PC-9 (cell line): ENCODE data around the gene DGKE. TPM values are rescaled to one million over a fixed set of nuclear protein-coding genes. Genes with fewer than 3 reads are reported as not detected.

Source experiments
- BruUV-seq: library from RNA; stranded (reverse); fragments of 400-500 nt; replicated peaks from 2 replicates; lab custom pipeline; 2021; lab: Mats Ljungman, UMichigan
- CTCF ChIA-PET: fragments of 300-600 bp; sonication (Branson Sonifier 250); formaldehyde crosslinking; loops from one replicate; lab custom pipeline; 2022; ENCODE audit warnings: antibody characterized with exemption; lab: Charles Lee
- POLR2A ChIA-PET: fragments of 300-600 bp; sonication (Branson Sonifier 250); formaldehyde crosslinking; loops from one replicate; lab custom pipeline; 2022; ENCODE audit warnings: antibody characterized with exemption; ENCODE audit not compliant: unreplicated experiment; lab: Charles Lee
- DNase-seq, 2 experiments: peaks; one replicate each; pipeline versions ENCODE4 v3.0.0 to v3.0.0-alpha.2; 2015 to 2022; ENCODE audit warnings: mixed read lengths in 1 of 2
- H2AFZ ChIP-seq: fragments of 200-600 bp; sonication (generic); 2 replicates; pipeline ENCODE4 v1.8.1; 2017; ENCODE audit warnings: antibody characterized with exemption
- H3F3A ChIP-seq: fragments of 200-600 bp; sonication (generic); 2 replicates; pipeline ENCODE4 v1.8.1; 2017; ENCODE audit warnings: antibody characterized with exemption, mild to moderate bottlenecking, low read depth; ENCODE audit not compliant: insufficient read depth
- H3K27ac ChIP-seq: fragments of 200-600 bp; sonication (generic); 2 replicates; pipeline ENCODE4 v1.6.1; 2016; ENCODE audit warnings: mixed run types
- H3K27me3 ChIP-seq: fragments of 200-600 bp; sonication (generic); 2 replicates; pipeline ENCODE4 v1.6.1; 2016; ENCODE audit warnings: low read depth, mixed run types; ENCODE audit not compliant: insufficient read depth
- H3K36me3 ChIP-seq: fragments of 200-600 bp; sonication (generic); 2 replicates; pipeline ENCODE4 v1.6.1; 2016; ENCODE audit warnings: low read depth, mixed run types
- H3K4me1 ChIP-seq: fragments of 200-600 bp; sonication (generic); replicated peaks from 2 replicates; pipeline ENCODE4 v1.6.1; 2016; ENCODE audit warnings: mixed run types; ENCODE audit not compliant: insufficient read depth
- H3K4me2 ChIP-seq: fragments of 200-600 bp; sonication (generic); 2 replicates; pipeline ENCODE4 v1.6.1; 2017; ENCODE audit warnings: mixed run types
- H3K4me3 ChIP-seq: fragments of 200-600 bp; sonication (generic); 2 replicates; pipeline ENCODE4 v1.6.1; 2016; ENCODE audit warnings: mixed run types
- H3K79me2 ChIP-seq: fragments of 200-600 bp; sonication (generic); 2 replicates; pipeline ENCODE4 v1.6.1; 2017; ENCODE audit warnings: low read depth, mixed run types
- H3K9me2 ChIP-seq: fragments of 200-600 bp; sonication (generic); 2 replicates; pipeline ENCODE4 v1.8.1; 2017; ENCODE audit warnings: mild to moderate bottlenecking; ENCODE audit not compliant: insufficient read depth
- H3K9me3 ChIP-seq: fragments of 200-600 bp; sonication (generic); 2 replicates; pipeline ENCODE4 v1.8.1; 2016; ENCODE audit warnings: low read depth; ENCODE audit not compliant: insufficient read depth
- H4K20me1 ChIP-seq: fragments of 200-600 bp; sonication (generic); 2 replicates; pipeline ENCODE4 v1.8.1; 2017; ENCODE audit not compliant: insufficient read depth
- CTCF ChIP-seq: fragments of 200-600 bp; sonication (generic); conservative IDR thresholded peaks from 2 replicates; pipeline ENCODE4 v1.6.1; 2017; ENCODE audit warnings: mixed run types, antibody characterized with exemption, mild to moderate bottlenecking, moderate library complexity
- EZH2 ChIP-seq: fragments of 200-600 bp; sonication (generic); IDR thresholded peaks from 2 replicates; pipeline ENCODE4 v1.8.0; 2017; ENCODE audit warnings: antibody characterized with exemption, low read depth
- intact Hi-C: fragments of 100-400 bp; cut with micrococcal nuclease; formaldehyde crosslinking; loops from one replicate; pipeline ENCODE4 v1.10.0; 2022; ENCODE audit not compliant: unreplicated experiment
- total RNA-seq: library from RNA; stranded (reverse); gene quantifications from 2 replicates; pipeline ENCODE4 v1.2.3, GENCODE V29; 2021

The DGKE gene
- total RNA-seq, 1 experiment from 2014 or later: 11.0 TPM

- Histone ChIP-seq H3K9me3 (no peaks in the 10 kb centered on the region), H3K9me2 (no peaks in the 10 kb centered on the region), H3K79me2 (no peaks in the 10 kb centered on the region), H3K36me3 (no peaks in the 10 kb centered on the region), H3K4me1 (no peaks in the 10 kb centered on the region), H2AFZ (no peak overlapping the region), H3K27ac (no peak overlapping the region), H3K4me3 (no peak overlapping the region), H3K27me3 (no peaks in the 10 kb centered on the region), H4K20me1 (no peaks in the 10 kb centered on the region), H3F3A (no peaks in the 10 kb centered on the region), H3K4me2 (no peak overlapping the region)
- no peak for DNase-seq
- BruUV-seq: no TSS peak
- intact Hi-C loops: no loop called here
- ChIA-PET CTCF (interaction anchor here (1.1 kb wide), 1 partner anchor 31 kb away, joined by 3 read pairs; no protein-coding TSS in a partner anchor), POLR2A (no interaction called here)
- no peak for TF ChIP-seq CTCF
- TF ChIP-seq EZH2: no peak
Measured at GRCh38 chr17:56850591-56850990, 16.6 kb downstream of the DGKE start.

DNA sequence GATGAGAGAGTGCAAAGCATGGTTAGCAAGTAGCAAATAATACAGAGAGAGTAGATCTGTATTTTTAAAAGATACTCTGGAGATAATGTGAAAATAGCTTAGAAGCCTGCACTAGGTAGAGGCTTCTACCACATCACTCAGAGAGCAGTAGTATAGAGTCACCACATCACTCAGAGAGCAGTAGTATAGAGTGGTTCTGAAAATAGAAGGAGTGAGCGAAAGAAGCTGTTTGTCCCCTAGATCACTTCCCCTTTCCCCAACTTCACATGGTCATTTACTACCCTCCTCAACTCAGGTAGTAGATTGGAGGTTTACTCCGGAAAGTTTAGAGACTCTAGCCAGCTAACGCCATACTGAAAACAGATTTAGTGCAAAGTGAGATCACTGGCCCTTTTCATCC, 17.1 kb downstream of the DGKE start:
- no peaks in the 10 kb centered on the region for H3K79me2 ChIP-seq
- TF ChIP-seq EZH2 (no peak), CTCF (no peak)
- intact Hi-C loops: no loop called here
- H3K9me2 ChIP-seq: no peaks in the 10 kb centered on the region
- no peaks in the 10 kb centered on the region for H3K9me3 ChIP-seq
- ChIA-PET POLR2A (no interaction called here), CTCF (no interaction called here)
- no peak overlapping the region for H3K4me2 ChIP-seq
- no peak overlapping the region for H3K4me3 ChIP-seq
- no peak overlapping the region for H3K27ac ChIP-seq
- no peaks in the 10 kb centered on the region for H3K27me3 ChIP-seq
- DNase-seq: no peak
- no peaks in the 10 kb centered on the region for H3F3A ChIP-seq
- no peaks in the 10 kb centered on the region for H4K20me1 ChIP-seq
- H2AFZ ChIP-seq: no peak overlapping the region
- BruUV-seq: no TSS peak
- H3K36me3 ChIP-seq: no peaks in the 10 kb centered on the region
- no peaks in the 10 kb centered on the region for H3K4me1 ChIP-seq

GRCh38 chr17:56861899-56862298, 27.9 kb downstream of the DGKE start:
- intact Hi-C loops: no loop called here
- CTCF ChIA-PET: interaction anchor here (0.5 kb wide), 1 partner anchor 240 kb away, joined by 3 read pairs; no protein-coding TSS in a partner anchor

More at GRCh38 chr17:56861899-56862298, 27.9 kb downstream of the DGKE start:
- POLR2A ChIA-PET: no interaction called here
- Histone ChIP-seq H3K4me2 (no peak overlapping the region), H3K36me3 (peaks cover 33% of the 10 kb centered on the region; the same call in 1 of the 2 replicates), H3K4me1 (no peaks in the 10 kb centered on the region), H3K27ac (no peak overlapping the region), H2AFZ (no peak overlapping the region), H4K20me1 (no peaks in the 10 kb centered on the region), H3K4me3 (no peak overlapping the region), H3K79me2 (no peaks in the 10 kb centered on the region), H3F3A (peaks cover 3% of the 10 kb centered on the region), H3K27me3 (no peaks in the 10 kb centered on the region), H3K9me3 (no peaks in the 10 kb centered on the region), H3K9me2 (no peaks in the 10 kb centered on the region)
- no peak for TF ChIP-seq EZH2
- no peak for TF ChIP-seq CTCF
- DNase-seq: no peak
- BruUV-seq: no TSS peak
